Mesodermal cell (in vitro differentiated cells): Measurements from ENCODE around the gene CHSY3.

Experiments
- H3K27ac ChIP-seq: 2 replicates; pipeline ENCODE4 v1.7.0; 2013; ENCODE audit warnings: mild to moderate bottlenecking, low read depth, low read length, moderate library complexity; ENCODE audit not compliant: severe bottlenecking
- H3K36me3 ChIP-seq: 2 replicates; pipeline ENCODE4 v1.7.1; 2013; ENCODE audit warnings: mild to moderate bottlenecking, low read length, moderate library complexity; ENCODE audit not compliant: control insufficient read depth, insufficient read depth
- H3K4me1 ChIP-seq: one replicate; pipeline ENCODE4 v1.7.1; 2013; ENCODE audit warnings: mild to moderate bottlenecking, low read length; ENCODE audit not compliant: insufficient read depth, control insufficient read depth, poor library complexity, severe bottlenecking
- H3K4me3 ChIP-seq: 2 replicates; pipeline ENCODE4 v1.7.0; 2013; ENCODE audit warnings: low read length, control low read depth, mild to moderate bottlenecking; ENCODE audit not compliant: insufficient read depth, poor library complexity, severe bottlenecking; ENCODE audit errors: extremely low read depth
- H3K9me3 ChIP-seq: 2 replicates; pipeline ENCODE4 v1.7.1; 2013; ENCODE audit warnings: mild to moderate bottlenecking, low read length, moderate library complexity; ENCODE audit not compliant: control insufficient read depth
- WGBS, 2 experiments: methylation state at CpG; one replicate each; pipeline ENCODE4 v1.1.5; 2013; ENCODE audit warnings: missing lambda C conversion rate in 2 of 2; ENCODE audit not compliant: insufficient coverage in 2 of 2; 5-methylcytosine and 5-hydroxymethylcytosine counted together

Gene CHSY3

DNA sequence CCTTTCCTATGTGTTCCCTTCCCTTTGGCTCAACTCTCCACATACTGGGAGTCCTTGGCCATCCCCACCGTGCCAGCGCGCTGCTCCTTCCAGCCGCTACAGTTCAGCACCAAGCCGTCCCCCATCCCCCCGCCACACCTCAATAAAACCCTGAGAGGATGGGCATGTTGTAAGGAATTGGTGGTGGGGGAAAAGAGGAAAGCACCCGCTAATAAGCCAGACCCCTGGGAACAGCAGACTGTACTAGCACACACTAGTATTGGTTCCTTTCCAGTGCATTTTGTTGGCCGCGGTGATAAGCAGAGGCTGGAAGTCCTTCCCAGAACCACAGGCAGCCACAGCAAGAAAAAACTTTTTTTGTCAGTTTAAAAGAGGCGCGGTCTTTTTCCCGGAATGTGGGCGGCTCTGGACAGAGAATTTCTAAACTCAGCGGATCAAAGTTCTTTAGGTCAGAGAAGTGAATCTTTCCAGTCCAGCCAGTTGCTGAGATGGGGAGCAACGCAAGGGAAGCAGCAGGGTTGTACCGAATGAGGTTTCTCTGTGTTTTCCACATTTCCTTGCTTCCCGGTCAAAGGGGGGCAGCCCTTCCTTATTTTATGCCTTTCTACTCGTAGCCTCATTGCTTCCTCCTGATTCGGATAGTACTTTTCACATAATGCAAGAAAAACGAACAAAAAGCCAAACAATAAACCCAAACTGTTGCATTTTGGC is 2.1 kb downstream of the CHSY3 start:
- no peak overlapping the region for H3K27ac ChIP-seq
- no peaks in the 10 kb centered on the region for H3K36me3 ChIP-seq
- peak overlapping the region; percentile 68 for H3K4me3 ChIP-seq
- no peaks in the 10 kb centered on the region for H3K9me3 ChIP-seq
- WGBS, 2 experiments: 2 to 7% methylated on average over 8 to 11 of the region's 20 CpGs
- H3K4me1 ChIP-seq: peaks cover 5% of the 10 kb centered on the region

DNA sequence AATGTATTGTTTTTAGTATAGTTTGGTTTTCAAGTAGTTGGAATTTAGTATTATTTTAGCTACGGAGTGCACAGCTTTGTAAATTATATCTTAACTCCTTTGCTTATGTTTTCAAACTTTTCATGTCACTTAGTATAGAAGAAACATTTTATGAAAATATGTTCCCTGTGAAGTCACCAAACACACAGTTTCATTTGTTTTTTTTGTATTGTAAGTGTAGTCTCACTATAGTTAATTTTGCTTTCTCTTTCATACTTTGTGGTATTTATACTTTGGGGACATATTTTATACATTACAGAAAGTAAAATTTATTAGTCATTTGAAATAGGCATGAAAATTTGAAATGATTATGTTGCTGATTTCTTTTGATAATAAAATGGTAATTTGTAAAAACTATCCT is 5.0 kb downstream of the CHSY3 start:
- H3K4me3 ChIP-seq: no peak overlapping the region
- no CpG with 5 or more reads among the region's 1 CpG for WGBS, 2 experiments
- no peaks in the 10 kb centered on the region for H3K9me3 ChIP-seq
- H3K27ac ChIP-seq: no peak overlapping the region
- H3K36me3 ChIP-seq: peaks cover 6% of the 10 kb centered on the region
- H3K4me1 ChIP-seq: peaks cover 5% of the 10 kb centered on the region

GRCh38 chr5:129912601-129913255 is 8.5 kb downstream of the CHSY3 start:
- WGBS, 2 experiments: no CpG with 5 or more reads among the region's 1 CpG
- Histone ChIP-seq H3K4me1 (no peaks in the 10 kb centered on the region), H3K36me3 (peaks cover 17% of the 10 kb centered on the region), H3K4me3 (no peak overlapping the region), H3K27ac (no peak overlapping the region), H3K9me3 (no peaks in the 10 kb centered on the region)

- Histone ChIP-seq H3K9me3 (no peaks in the 10 kb centered on the region), H3K36me3 (peaks cover 21% of the 10 kb centered on the region), H3K27ac (no peak overlapping the region), H3K4me3 (no peak overlapping the region), H3K4me1 (no peaks in the 10 kb centered on the region)
- no CpG with 5 or more reads among the region's 2 CpGs for WGBS, 2 experiments
These were observed 11.2 kb downstream of the CHSY3 start for GRCh38 chr5:129915415-129915814.

GRCh38 chr5:129917224-129917623 is 13.0 kb downstream of the CHSY3 start:
- H3K4me3 ChIP-seq: no peak overlapping the region
- H3K27ac ChIP-seq: no peak overlapping the region
- no peaks in the 10 kb centered on the region for H3K4me1 ChIP-seq
- no peaks in the 10 kb centered on the region for H3K9me3 ChIP-seq
- H3K36me3 ChIP-seq: peaks cover 29% of the 10 kb centered on the region
- WGBS, 2 experiments: no CpG with 5 or more reads among the region's 1 CpG

DNA sequence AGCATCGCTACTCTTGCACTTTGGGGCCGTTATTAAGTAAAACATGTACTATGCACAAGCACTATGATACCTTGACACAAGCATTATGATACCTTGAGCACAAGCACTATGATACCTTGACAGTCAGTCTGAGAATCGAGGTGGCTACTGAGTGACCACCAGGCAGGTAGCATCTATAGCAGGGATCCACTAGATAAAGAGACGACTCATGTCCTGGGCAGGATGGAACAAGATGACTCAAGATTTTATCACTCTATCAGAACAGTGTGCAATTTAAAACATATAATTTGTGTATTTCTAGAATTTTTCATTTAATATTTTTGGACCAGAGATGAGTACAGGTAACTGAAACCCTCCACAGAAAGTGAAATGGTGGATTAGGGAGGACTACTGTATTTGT is 16.9 kb downstream of the CHSY3 start:
- 94 to 100% methylated on average over 2 to 3 of the region's 4 CpGs for WGBS, 2 experiments

DNA sequence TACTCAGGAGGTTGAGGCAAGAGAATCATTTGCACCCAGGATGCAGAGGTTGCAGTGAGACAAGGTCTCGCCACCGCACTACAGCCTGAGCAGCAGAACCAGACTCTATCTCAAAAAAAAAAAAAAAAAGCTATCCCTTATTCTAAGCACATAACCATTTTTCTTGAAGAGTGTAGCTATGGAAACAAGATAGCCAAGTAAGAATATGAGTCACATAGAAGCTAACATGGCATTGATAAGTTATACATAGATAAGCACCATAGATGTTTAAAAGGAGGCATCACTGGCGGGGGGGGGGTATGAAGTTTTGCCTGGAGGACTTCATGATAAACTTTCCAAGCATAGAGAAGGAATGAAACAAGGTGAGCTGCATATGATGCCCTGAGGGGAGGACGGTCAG is 26.0 kb downstream of the CHSY3 start:
- WGBS, 2 experiments: 100% methylated on average over 1 of the region's 4 CpGs
- no peak overlapping the region for H3K27ac ChIP-seq

More for the DNA sequence above, 16.9 kb downstream of the CHSY3 start:
- peaks cover 20% of the 10 kb centered on the region for H3K36me3 ChIP-seq
- no peaks in the 10 kb centered on the region for H3K4me1 ChIP-seq
- H3K9me3 ChIP-seq: no peaks in the 10 kb centered on the region
- no peak overlapping the region for H3K27ac ChIP-seq
- H3K4me3 ChIP-seq: no peak overlapping the region

GRCh38 chr5:129935626-129936025 is 31.4 kb downstream of the CHSY3 start:
- 63% methylated on average over 1 of the region's 2 CpGs; no CpG with 5 or more reads in 1 of the 2 experiments for WGBS, 2 experiments

More for the DNA sequence above, 26.0 kb downstream of the CHSY3 start:
- H3K4me3 ChIP-seq: no peak overlapping the region
- no peaks in the 10 kb centered on the region for H3K4me1 ChIP-seq
- no peaks in the 10 kb centered on the region for H3K9me3 ChIP-seq
- H3K36me3 ChIP-seq: no peaks in the 10 kb centered on the region

DNA sequence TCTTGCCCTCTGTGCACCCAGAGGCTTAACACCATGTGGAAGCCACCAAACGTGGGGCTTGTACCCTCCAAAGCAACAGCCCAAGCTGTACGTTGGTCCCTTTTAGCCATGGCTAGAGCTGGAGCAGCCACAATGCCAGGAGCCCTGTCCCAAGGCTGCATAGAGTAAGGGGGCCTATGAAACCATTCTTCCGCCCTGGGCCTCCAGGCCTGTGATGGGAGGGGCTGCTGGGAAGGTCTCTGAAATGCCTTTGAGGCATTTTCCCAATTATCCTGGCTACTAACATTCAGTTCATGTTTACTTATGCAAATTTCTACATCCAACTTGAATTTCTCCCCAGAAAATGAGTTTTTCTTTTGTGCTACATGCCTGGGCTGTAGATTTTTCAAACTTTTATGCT is 33.8 kb downstream of the CHSY3 start:
- no peaks in the 10 kb centered on the region for H3K4me1 ChIP-seq
- peaks cover 11% of the 10 kb centered on the region for H3K9me3 ChIP-seq
- H3K36me3 ChIP-seq: no peaks in the 10 kb centered on the region
- no peak overlapping the region for H3K4me3 ChIP-seq
- H3K27ac ChIP-seq: no peak overlapping the region
- 86 to 100% methylated on average over 1 to 2 of the region's 3 CpGs for WGBS, 2 experiments

More at GRCh38 chr5:129935626-129936025, 31.4 kb downstream of the CHSY3 start:
- no peak overlapping the region for H3K4me3 ChIP-seq
- H3K27ac ChIP-seq: no peak overlapping the region
- H3K36me3 ChIP-seq: no peaks in the 10 kb centered on the region
- H3K9me3 ChIP-seq: peaks cover 11% of the 10 kb centered on the region
- no peaks in the 10 kb centered on the region for H3K4me1 ChIP-seq

DNA sequence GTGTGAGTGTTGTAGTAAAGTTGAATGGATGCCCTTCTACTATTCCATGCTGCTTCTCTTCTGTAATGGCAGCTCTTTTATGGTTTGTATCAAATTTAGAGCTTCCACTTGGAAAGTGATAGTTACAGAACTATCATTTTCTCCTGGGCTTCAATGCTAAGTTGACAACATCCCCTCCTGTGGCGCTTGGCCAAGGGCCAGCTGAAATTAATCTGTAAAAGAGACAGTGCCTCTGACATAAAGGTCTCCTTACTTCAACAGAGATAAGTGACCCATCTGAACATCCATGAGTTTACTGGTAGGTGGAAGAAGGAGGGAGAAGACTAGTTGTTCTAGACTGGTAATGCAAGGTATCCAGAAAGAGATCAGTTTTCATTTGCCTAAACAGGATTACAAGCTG is 39.7 kb downstream of the CHSY3 start:
- Histone ChIP-seq H3K36me3 (no peaks in the 10 kb centered on the region), H3K27ac (no peak overlapping the region), H3K4me1 (no peaks in the 10 kb centered on the region), H3K9me3 (no peaks in the 10 kb centered on the region), H3K4me3 (no peak overlapping the region)
- WGBS, 2 experiments: 50% methylated on average over 1 of the region's 1 CpG; no CpG with 5 or more reads in 1 of the 2 experiments

- Histone ChIP-seq H3K4me3 (no peak overlapping the region), H3K9me3 (no peaks in the 10 kb centered on the region), H3K27ac (no peak overlapping the region)
These were observed 40.8 kb downstream of the CHSY3 start for GRCh38 chr5:129945028-129945427.

More at GRCh38 chr5:129945028-129945427, 40.8 kb downstream of the CHSY3 start:
- H3K36me3 ChIP-seq: no peaks in the 10 kb centered on the region
- H3K4me1 ChIP-seq: no peaks in the 10 kb centered on the region
